Measurements from ENCODE around the gene PP2D1.
"Not testable (repeated sequence)": the region's sequence is repeated elsewhere in the genome, so short reads cannot be mapped to it uniquely, and the experiment has no call there.

The PP2D1 gene

GRCh38 chr3:20039765-20040547, 27.9 kb upstream of the PP2D1 start, which contains the start of gene KAT2B:
Gene KAT2B (plus strand): TSS chr3:20040446. CDS start chr3:20040478, 32 bp downstream.
- peak; percentile 86 to 87 for DNase-seq

DNA sequence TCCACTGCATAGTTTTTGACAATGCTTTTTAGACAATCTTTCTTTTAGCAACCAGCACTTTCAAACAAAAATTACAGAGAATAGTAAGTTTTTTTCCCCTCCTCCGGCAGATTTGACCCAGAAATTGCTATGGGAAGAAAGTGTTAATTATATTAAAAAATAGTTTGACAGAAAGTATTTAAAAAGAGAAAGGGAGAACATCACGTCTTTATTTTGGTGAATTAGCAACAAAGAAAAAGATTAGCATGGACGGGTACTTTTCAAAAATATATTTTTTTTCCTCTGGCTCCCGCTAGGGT, 27.4 kb upstream of the PP2D1 start:
- no peak for DNase-seq

DNA sequence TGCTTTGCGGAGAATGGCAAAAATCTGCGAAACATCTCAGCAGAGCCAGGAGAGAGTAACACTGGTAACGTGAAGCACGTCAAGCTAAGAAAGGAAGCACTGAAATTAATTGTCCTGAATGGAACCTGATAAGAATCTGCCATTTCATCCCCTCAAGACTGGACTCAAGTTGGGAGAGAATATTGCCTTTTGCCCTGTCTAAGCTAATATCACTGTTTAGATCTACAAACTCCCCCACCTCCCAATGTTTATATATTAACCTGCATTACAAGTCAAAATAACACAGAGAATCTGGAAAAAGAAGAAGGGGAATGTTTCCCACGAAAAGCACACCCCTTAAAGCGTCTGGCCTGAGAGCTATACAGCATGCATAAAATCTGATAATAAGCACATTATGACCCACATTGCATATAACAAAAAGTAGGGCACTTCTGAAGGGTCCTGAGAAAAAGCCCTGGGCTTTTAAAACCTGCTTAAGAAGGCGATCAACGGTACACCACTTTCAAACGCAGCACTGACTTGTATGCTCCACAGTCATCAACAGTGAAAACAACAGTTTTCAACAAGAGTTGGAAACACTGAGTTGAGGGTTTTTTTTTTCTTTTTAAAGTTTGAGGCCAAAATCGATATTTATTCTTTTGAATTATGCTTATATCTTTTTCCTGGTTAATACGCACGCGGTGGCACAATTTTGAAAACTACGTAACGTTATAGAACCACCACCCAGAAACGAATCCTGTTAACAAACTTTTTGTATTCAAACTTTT, 26.8 kb upstream of the PP2D1 start:
- DNase-seq: peak in 1 of 2 donors; percentile 28

DNA sequence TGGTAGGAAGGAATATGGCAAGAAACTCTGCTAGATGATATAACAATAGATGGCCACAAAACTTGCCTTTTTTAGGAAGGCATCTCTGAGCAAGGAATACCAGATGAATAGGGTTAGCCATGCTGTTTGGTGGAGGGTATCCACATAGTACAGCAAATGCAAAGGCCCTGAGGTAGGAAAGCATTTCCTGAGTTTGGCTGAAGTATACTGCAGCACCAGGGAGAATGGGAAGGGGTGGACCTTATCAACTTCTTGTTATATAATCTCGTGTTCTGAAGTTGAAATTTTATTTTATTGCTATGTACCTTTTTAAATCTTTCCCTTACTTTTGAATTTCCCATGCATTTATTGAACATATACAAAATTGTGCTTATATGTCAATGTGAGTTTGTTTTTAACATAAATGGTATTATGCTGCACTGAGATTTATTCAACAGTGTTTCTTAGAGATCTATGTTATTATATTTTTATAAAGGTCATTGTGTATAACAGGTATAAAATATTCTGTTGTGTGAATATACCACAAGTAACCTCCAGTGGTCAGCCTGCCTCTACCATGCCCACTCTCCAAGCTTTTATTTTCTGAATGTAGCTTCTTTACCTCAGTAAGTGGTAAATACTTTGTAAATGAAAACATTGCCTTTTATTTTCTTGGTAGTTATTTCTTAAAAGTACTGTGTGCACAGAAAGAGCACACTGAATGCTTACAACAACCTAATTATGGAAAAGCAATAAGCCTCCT, 25.4 kb upstream of the PP2D1 start:
- no peak for DNase-seq

DNA sequence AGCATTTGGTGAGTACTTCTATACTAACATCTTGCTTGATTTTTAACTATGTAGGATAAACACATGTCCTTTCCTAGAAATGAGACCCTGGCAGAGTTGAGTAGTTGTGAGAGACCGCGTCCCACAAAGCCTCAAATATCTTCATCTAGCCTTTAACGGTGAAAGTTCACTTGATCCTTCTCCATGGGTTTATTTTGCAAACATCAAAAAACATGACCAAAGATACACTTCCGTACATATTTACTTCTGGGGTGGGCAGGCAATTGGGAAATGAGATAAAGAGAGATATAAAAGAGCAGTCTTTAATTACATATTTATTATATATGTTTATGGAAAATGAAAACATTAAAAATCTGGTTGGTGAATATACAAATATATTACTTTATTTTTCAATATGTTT, 23.0 kb upstream of the PP2D1 start:
- no peak for DNase-seq

- DNase-seq: not testable (repeated sequence)
These were observed 19.9 kb upstream of the PP2D1 start for GRCh38 chr3:20031939-20032338.

- no peak for DNase-seq
These were observed 16.9 kb upstream of the PP2D1 start for GRCh38 chr3:20028905-20029331.

DNA sequence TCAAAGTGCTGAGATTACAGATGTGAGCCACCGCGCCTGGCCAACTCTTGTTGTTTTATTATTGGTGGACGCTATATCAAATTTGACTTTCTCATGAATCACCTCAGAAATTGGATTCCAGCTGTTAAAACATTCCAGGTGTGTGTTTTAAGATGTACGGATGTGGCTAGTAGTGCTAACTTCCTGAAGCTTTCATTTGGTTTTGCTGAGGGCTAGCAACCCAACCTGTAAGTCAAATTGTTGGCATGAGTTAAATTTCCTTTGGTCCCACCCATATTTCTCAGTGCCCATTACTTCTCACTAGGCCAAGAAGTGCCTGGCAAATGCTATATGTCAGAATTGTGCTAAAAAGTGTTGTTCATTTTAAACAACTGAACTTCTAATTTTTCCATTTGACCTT, 15.1 kb upstream of the PP2D1 start:
- DNase-seq: no peak

- DNase-seq: peak in 1 of 2 donors; percentile 20
These were observed 11.8 kb upstream of the PP2D1 start for GRCh38 chr3:20023623-20024405.

- no peak for DNase-seq
These were observed 11.0 kb upstream of the PP2D1 start for GRCh38 chr3:20022954-20023622.

- DNase-seq: not testable (repeated sequence)
These were observed 4.0 kb upstream of the PP2D1 start for GRCh38 chr3:20016076-20016475.

DNA sequence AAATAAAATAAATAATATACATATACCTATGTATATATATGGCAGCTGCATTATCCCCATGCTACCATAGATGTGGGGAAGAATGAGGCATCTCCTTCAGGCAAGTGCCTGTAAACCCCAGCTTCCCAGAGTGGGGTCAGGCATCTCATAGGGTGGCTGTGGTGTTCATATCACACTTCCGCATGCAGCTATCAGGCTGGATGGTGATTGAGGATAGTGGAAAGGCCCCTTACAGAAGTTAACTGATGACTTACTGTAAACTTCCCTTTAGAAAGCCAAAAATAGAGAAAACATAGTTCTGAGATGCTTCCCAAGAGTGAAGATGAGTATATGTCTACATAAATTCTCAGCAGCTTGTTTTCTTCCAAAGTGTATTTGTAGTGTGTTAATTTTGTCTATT, 3.5 kb upstream of the PP2D1 start:
- no peak for DNase-seq

DNA sequence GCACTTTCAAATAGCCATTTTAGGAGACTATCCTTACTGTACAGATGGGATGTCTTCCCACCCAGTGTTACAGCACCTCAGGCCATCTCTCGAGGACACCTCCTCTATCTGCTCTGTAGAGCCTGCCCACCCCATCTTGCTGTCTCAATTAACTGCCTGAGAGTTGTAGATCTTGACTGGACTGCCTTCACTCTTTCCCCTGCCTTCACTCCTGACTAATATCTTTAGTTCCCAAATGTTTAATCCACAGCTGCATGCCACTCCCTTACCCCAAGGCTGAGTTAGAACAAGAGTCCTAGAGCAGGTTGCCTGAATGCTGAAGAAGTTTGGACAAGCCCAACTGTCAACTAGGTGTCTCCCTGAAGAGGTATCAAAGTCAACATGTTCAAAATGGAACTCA, 1.3 kb upstream of the PP2D1 start:
- DNase-seq: no peak

GRCh38 chr3:20008646-20009045, 3.4 kb downstream of the PP2D1 start:
- no peak for DNase-seq

DNA sequence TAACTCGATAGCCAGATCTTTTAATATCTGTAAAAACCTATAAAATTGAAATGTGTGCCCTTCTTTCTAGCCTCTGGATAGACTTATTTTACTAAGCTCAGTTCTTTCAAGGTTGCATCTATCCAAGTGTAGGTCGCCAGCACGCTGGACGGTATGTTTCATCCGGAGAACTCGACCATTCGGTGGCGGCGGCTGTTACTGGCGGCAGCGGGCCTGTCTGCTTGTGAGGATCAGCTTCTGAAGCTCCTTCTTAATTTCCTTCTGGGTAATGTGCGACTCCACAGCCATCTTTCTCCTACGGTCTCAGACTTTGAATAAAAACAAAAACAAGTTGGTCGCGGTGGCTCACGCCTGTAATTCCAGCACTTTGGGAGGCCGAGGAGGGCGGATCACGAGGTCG, 4.1 kb downstream of the PP2D1 start:
- no peak for DNase-seq

DNA sequence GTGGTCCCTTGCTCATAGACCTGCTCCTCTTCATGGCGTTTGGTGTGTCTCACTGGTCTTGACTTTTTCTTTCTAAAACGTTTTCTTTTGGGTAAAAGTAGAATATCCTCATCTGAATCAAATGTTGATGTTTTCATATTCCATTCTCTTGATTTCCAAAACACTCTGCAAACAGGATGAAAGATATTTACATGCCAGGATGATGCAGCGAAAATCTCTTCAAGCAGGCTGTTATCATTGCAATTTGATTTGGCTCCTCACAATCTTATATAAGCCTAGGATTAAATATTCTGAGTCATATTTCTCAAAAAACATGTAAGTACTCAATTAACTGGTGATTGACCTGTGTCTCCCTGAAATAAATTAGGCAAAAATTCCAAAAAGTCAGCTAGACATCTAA, 10.1 kb downstream of the PP2D1 start:
- no peak for DNase-seq

DNA sequence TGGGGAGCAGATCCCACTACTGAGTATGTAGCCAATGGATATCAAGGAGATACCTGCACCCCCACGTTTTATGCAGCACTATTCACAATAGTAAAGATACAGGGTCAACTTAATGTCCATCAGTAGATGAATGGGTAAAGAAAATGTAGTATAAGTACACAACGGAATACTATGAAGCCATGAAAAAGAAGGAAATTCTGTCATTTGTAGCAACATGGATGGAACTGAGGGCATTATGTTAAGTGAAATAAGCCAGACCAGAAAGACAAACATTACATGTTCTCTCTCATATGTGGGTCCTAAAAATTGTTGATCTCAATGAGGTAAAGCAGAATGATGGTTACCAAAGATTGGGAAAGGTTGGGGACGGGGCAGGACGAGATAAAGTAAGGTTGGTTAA, 14.6 kb downstream of the PP2D1 start:
- no peak for DNase-seq

DNA sequence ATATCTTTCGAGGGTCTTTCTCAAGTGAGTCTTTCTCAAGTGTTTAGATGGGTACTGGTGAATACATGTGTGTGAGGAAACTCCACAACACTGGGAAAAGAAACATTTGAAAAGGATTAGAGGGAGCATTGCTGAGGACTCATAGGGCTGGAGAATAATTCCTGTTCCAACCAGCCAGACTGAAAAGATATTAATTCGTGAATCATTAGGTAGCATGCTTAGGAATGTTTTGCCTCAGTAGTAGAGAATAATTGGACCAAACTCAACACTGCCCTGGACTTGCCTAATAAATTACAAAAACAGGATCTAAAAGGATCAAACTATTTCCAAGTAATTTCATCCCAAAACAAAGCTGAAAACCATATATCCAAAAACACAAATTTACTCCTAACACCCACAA, 17.3 kb downstream of the PP2D1 start:
- no peak for DNase-seq

- DNase-seq: not testable (repeated sequence)
These were observed 23.2 kb downstream of the PP2D1 start for GRCh38 chr3:19988904-19989303.

DNA sequence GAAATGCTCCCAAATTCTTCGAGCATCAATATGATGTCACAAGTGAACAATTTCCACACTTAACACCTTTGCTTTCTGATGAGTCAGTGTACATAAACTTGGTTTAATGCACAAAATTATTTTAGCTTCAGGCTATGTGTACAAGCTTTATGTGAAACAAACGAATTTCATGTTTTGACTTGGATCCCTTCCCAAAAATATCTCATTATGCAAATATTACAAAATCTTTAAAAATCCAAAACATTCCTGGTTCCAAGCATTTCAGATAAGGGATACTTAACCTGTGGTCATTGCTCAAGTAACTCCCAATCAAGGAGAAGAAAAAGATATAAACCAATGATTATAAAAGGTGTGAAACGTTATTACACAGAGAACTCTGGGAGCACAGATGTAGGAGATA, 40.0 kb downstream of the PP2D1 start:
- no peak for DNase-seq

DNA sequence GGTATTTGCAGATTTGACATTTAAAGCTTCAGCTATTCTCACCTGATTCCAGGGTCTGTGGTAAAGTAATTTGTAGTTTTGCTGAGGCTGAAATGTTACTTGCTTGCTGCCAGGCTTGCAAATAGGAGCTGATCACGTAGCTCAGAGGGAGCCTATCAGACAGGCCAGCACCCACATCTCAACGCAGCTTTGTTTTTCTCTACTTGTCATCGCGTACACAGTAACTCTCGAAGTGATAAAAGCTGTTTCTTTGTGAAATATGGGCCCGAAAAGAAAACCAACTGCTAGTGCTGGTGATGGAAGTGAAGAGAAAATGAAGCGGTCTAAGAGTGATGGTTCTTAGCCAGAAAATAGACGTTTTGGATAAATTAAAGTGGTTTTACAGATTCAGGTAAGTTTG, 41.7 kb downstream of the PP2D1 start:
- no peak for DNase-seq

DNA sequence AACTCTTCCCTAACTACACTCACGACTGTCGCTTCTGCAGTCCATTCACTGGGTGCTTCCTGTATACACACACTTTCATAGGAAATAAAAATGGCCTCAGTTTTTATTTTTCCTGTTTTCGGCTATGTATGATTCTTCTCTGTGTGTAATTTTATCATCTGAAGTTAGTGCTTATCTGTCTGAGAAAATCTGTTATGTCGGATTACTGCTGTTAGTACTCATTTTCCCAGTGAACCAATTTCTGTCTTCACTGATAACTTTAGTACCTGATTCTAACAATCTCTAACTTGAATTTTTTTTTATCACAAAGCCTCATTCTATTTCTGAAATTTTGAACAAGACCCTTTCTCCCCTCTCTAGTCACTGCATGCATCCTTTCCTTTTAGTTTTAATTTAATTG, 44.3 kb downstream of the PP2D1 start:
- no peak for DNase-seq
